HUES64 (cell line): ENCODE measurements around the gene CCDC187.

Source experiments
- H3K27ac ChIP-seq: 2 replicates; pipeline ENCODE4 v1.7.0; 2013; ENCODE audit warnings: low read depth, low read length, inconsistent platforms
- H3K27me3 ChIP-seq: 2 replicates; pipeline ENCODE4 v1.6.1; 2013; ENCODE audit warnings: mild to moderate bottlenecking, low read length; ENCODE audit not compliant: insufficient read depth
- H3K36me3 ChIP-seq: 2 replicates; pipeline ENCODE4 v1.6.1; 2013; ENCODE audit warnings: mild to moderate bottlenecking, low read length; ENCODE audit not compliant: insufficient read depth
- H3K4me1 ChIP-seq: 2 replicates; pipeline ENCODE4 v1.6.1; 2013; ENCODE audit warnings: mild to moderate bottlenecking, low read length, moderate library complexity; ENCODE audit not compliant: insufficient read depth
- H3K4me3 ChIP-seq: 2 replicates; pipeline ENCODE4 v1.5.1; 2013; ENCODE audit warnings: mild to moderate bottlenecking, low read length, moderate library complexity
- H3K9ac ChIP-seq: 2 replicates; pipeline ENCODE4 v1.6.1; 2013; ENCODE audit warnings: mild to moderate bottlenecking, low read depth, low read length
- H3K9me3 ChIP-seq: 2 replicates; pipeline ENCODE4 v1.6.1; 2013; ENCODE audit warnings: low read depth, low read length; ENCODE audit not compliant: insufficient read depth
- WGBS: fragments of 150-250, 120-280 bp; methylation state at CpG from one replicate; pipeline ENCODE4 v1.1.7; 2013; ENCODE audit warnings: missing lambda C conversion rate; 5-methylcytosine and 5-hydroxymethylcytosine counted together

The CCDC187 gene

GRCh38 chr9:136244122-136244968 lies 59.5 kb downstream of the CCDC187 start:
- Histone ChIP-seq H3K4me1 (peaks cover 25% of the 10 kb centered on the region), H3K9ac (peak overlapping the region; percentile 83), H3K4me3 (peak overlapping the region; percentile 64)

GRCh38 chr9:136243631-136244030 lies 60.3 kb downstream of the CCDC187 start:
- Histone ChIP-seq H3K36me3 (0 out of 2 replicates have a peak, but pooled peaks cover 4% of the 10 kb centered on the region), H3K27me3 (no peaks in the 10 kb centered on the region), H3K27ac (no peak overlapping the region; the same call in 1 of the 2 replicates), H3K4me3 (peak overlapping the region; percentile 64; the same call in 1 of the 2 replicates), H3K9me3 (no peaks in the 10 kb centered on the region), H3K4me1 (peaks cover 25% of the 10 kb centered on the region), H3K9ac (no peak overlapping the region)
- WGBS, result 68% methylated on average over 4 of the region's 4 CpGs

More at GRCh38 chr9:136244122-136244968, 59.5 kb downstream of the CCDC187 start:
- Histone ChIP-seq H3K36me3 (0 out of 2 replicates have a peak, but pooled peaks cover 4% of the 10 kb centered on the region), H3K27me3 (no peaks in the 10 kb centered on the region), H3K9me3 (no peaks in the 10 kb centered on the region), H3K27ac (no peak overlapping the region)
- WGBS, result 29% methylated on average over 11 of the region's 11 CpGs

- H3K4me1 ChIP-seq, result peaks cover 25% of the 10 kb centered on the region
- H3K9me3 ChIP-seq, result no peaks in the 10 kb centered on the region
- WGBS, result 57% methylated on average over 6 of the region's 6 CpGs
- no peak overlapping the region; the same call in 1 of the 2 replicates for H3K27ac ChIP-seq
- H3K9ac ChIP-seq, result no peak overlapping the region
- 0 out of 2 replicates have a peak, but pooled peaks cover 4% of the 10 kb centered on the region for H3K36me3 ChIP-seq
- 0 out of 2 replicates have a peak overlapping the region, but pooled peaks have one; percentile 64 for H3K4me3 ChIP-seq
- H3K27me3 ChIP-seq, result no peaks in the 10 kb centered on the region
Observed at GRCh38 chr9:136242918-136243525, 60.9 kb downstream of the CCDC187 start.

GRCh38 chr9:136242248-136242647 lies 61.6 kb downstream of the CCDC187 start:
- Histone ChIP-seq H3K9me3 (no peaks in the 10 kb centered on the region), H3K27ac (no peak overlapping the region), H3K4me1 (peaks cover 25% of the 10 kb centered on the region), H3K9ac (no peak overlapping the region), H3K36me3 (0 out of 2 replicates have a peak, but pooled peaks cover 4% of the 10 kb centered on the region), H3K4me3 (no peak overlapping the region), H3K27me3 (no peaks in the 10 kb centered on the region)
- WGBS, result 94% methylated on average over 8 of the region's 8 CpGs

GRCh38 chr9:136241542-136241941 lies 62.4 kb downstream of the CCDC187 start:
- H3K9me3 ChIP-seq, result no peaks in the 10 kb centered on the region
- peaks cover 25% of the 10 kb centered on the region for H3K4me1 ChIP-seq
- H3K27ac ChIP-seq, result no peak overlapping the region
- 94% methylated on average over 13 of the region's 13 CpGs for WGBS
- no peaks in the 10 kb centered on the region for H3K27me3 ChIP-seq
- H3K36me3 ChIP-seq, result peaks cover 8% of the 10 kb centered on the region; the same call in 1 of the 2 replicates
- H3K4me3 ChIP-seq, result no peak overlapping the region
- H3K9ac ChIP-seq, result no peak overlapping the region

GRCh38 chr9:136240941-136241340 lies 63.0 kb downstream of the CCDC187 start:
- peaks cover 14% of the 10 kb centered on the region for H3K36me3 ChIP-seq
- H3K4me1 ChIP-seq, result peaks cover 21% of the 10 kb centered on the region
- no peaks in the 10 kb centered on the region for H3K9me3 ChIP-seq
- no peak overlapping the region for H3K27ac ChIP-seq
- H3K9ac ChIP-seq, result no peak overlapping the region
- WGBS, result 94% methylated on average over 20 of the region's 20 CpGs
- H3K27me3 ChIP-seq, result no peaks in the 10 kb centered on the region
- H3K4me3 ChIP-seq, result no peak overlapping the region

- 95% methylated on average over 2 of the region's 2 CpGs for WGBS
- no peaks in the 10 kb centered on the region for H3K27me3 ChIP-seq
- H3K36me3 ChIP-seq, result peaks cover 23% of the 10 kb centered on the region
- H3K9ac ChIP-seq, result no peak overlapping the region
- H3K4me1 ChIP-seq, result peaks cover 21% of the 10 kb centered on the region
- H3K27ac ChIP-seq, result no peak overlapping the region
- no peak overlapping the region for H3K4me3 ChIP-seq
- H3K9me3 ChIP-seq, result no peaks in the 10 kb centered on the region
Observed at GRCh38 chr9:136239983-136240330, 63.9 kb downstream of the CCDC187 start.

- H3K9ac ChIP-seq, result no peak overlapping the region; the same call in 1 of the 2 replicates
- WGBS, result 90% methylated on average over 25 of the region's 25 CpGs
Observed at GRCh38 chr9:136239135-136239982, 64.5 kb downstream of the CCDC187 start.

GRCh38 chr9:136238342-136238732 lies 65.6 kb downstream of the CCDC187 start:
- peaks cover 22% of the 10 kb centered on the region for H3K36me3 ChIP-seq
- H3K9ac ChIP-seq, result no peak overlapping the region
- no peak overlapping the region for H3K27ac ChIP-seq

More at GRCh38 chr9:136239135-136239982, 64.5 kb downstream of the CCDC187 start:
- Histone ChIP-seq H3K4me1 (peaks cover 16% of the 10 kb centered on the region), H3K4me3 (no peak overlapping the region), H3K27me3 (no peaks in the 10 kb centered on the region), H3K36me3 (peaks cover 24% of the 10 kb centered on the region), H3K27ac (no peak overlapping the region), H3K9me3 (no peaks in the 10 kb centered on the region)

GRCh38 chr9:136237486-136238341 lies 66.2 kb downstream of the CCDC187 start:
- Histone ChIP-seq H3K9me3 (no peaks in the 10 kb centered on the region), H3K4me3 (no peak overlapping the region), H3K27ac (no peak overlapping the region), H3K9ac (no peak overlapping the region), H3K27me3 (no peaks in the 10 kb centered on the region), H3K4me1 (0 out of 2 replicates have a peak, but pooled peaks cover under 1% of the 10 kb centered on the region), H3K36me3 (peaks cover 22% of the 10 kb centered on the region)
- WGBS, result 96% methylated on average over 32 of the region's 32 CpGs

More at GRCh38 chr9:136238342-136238732, 65.6 kb downstream of the CCDC187 start:
- no peaks in the 10 kb centered on the region for H3K27me3 ChIP-seq
- WGBS, result 86% methylated on average over 12 of the region's 12 CpGs
- no peaks in the 10 kb centered on the region for H3K9me3 ChIP-seq
- H3K4me1 ChIP-seq, result peaks cover 6% of the 10 kb centered on the region
- H3K4me3 ChIP-seq, result no peak overlapping the region
